Osteocyte (in vitro differentiated cells): ENCODE data around the gene DISP2. TPM values are rescaled to one million over a fixed set of nuclear protein-coding genes. Genes with fewer than 3 reads are reported as not detected.

ENCODE experiments used
- DNase-seq: peaks from one replicate; pipeline ENCODE4 v3.0.0; 2021; ENCODE audit warnings: mixed read lengths; ENCODE audit not compliant: unreplicated experiment; ENCODE audit errors: extremely low spot score
- H3K27ac Mint-ChIP-seq: one replicate; pipeline ENCODE4 v1.8.0; 2021; ENCODE audit warnings: mild to moderate bottlenecking, mixed read lengths; ENCODE audit not compliant: unreplicated experiment
- H3K27me3 Mint-ChIP-seq: one replicate; pipeline ENCODE4 v1.8.0; 2021; ENCODE audit warnings: mixed read lengths; ENCODE audit not compliant: unreplicated experiment
- H3K36me3 Mint-ChIP-seq: one replicate; pipeline ENCODE4 v1.8.0; 2021; ENCODE audit warnings: mixed read lengths; ENCODE audit not compliant: unreplicated experiment
- H3K4me1 Mint-ChIP-seq: one replicate; pipeline ENCODE4 v1.8.0; 2021; ENCODE audit warnings: mixed read lengths; ENCODE audit not compliant: unreplicated experiment
- H3K4me3 Mint-ChIP-seq: one replicate; pipeline ENCODE4 v1.8.0; 2021; ENCODE audit warnings: mild to moderate bottlenecking, moderate library complexity, mixed read lengths; ENCODE audit not compliant: unreplicated experiment
- H3K9me3 Mint-ChIP-seq: one replicate; pipeline ENCODE4 v1.8.0; 2021; ENCODE audit warnings: mixed read lengths; ENCODE audit not compliant: unreplicated experiment
- total RNA-seq: library from RNA; stranded (reverse); gene quantifications from 2 replicates; pipeline ENCODE4 v1.2.1, GENCODE V29; 2021
- TF ChIP-seq, protein P1 (sequence below): fragments of 200-600 bp; sonication (generic); IDR thresholded peaks from 2 replicates; pipeline ENCODE4 v1.5.0; 2021; ENCODE audit warnings: antibody characterized with exemption, mild to moderate bottlenecking, moderate library complexity

The DISP2 gene
- total RNA-seq, 1 donor from 2014 or later: 1.5 TPM

DNA sequence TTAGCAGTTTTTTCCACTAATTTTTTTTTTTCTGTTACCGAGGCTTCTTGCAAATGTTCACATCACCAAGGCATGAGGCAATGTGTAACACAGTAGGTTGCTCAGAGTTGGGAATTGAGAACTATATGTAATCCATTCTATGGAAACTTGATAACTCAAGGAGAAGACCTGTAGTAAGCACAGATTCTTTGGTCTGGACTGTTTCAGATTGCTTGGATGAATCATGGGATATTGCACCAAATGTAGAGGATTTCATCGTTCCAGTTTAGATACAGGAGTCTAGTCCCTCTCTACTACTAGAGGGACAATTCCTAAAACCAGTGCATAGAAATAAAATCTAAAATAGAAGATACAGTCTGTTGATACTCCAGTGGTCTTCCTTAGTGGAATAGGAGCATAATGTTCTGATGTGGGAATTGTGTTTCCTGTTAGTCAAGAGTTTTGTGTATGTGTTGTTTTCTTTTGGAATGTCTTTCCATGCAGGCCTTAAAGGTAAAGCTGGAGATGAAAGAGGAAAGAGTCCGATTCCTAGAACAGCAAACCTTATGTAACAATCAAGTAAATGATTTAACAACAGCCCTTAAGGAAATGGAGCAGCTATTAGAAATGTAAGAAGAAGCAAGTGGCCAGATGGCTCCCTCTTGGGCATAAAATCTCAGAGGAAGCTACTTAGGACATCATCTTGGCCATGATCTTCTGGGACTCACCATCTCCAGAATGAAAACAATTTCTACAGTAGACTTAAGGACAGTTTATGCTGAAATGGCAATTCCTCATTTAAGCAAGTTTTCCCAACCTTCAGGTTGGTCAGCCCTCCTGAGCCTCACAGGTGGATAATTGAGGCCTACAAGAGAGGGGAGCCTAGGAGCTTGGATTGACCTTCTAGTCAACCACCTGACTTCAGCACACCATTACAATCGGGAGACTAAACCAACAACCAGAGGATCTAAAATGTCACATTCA lies 35.2 kb downstream of the DISP2 start:
- H3K36me3 Mint-ChIP-seq: peaks cover 36% of the 10 kb centered on the region
- no peaks in the 10 kb centered on the region for H3K4me1 Mint-ChIP-seq
- no peaks in the 10 kb centered on the region for H3K27me3 Mint-ChIP-seq
- TF ChIP-seq, protein P1, sequence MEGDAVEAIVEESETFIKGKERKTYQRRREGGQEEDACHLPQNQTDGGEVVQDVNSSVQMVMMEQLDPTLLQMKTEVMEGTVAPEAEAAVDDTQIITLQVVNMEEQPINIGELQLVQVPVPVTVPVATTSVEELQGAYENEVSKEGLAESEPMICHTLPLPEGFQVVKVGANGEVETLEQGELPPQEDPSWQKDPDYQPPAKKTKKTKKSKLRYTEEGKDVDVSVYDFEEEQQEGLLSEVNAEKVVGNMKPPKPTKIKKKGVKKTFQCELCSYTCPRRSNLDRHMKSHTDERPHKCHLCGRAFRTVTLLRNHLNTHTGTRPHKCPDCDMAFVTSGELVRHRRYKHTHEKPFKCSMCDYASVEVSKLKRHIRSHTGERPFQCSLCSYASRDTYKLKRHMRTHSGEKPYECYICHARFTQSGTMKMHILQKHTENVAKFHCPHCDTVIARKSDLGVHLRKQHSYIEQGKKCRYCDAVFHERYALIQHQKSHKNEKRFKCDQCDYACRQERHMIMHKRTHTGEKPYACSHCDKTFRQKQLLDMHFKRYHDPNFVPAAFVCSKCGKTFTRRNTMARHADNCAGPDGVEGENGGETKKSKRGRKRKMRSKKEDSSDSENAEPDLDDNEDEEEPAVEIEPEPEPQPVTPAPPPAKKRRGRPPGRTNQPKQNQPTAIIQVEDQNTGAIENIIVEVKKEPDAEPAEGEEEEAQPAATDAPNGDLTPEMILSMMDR: no peak
- no peak overlapping the region for H3K27ac Mint-ChIP-seq
- no peak overlapping the region for H3K4me3 Mint-ChIP-seq
- DNase-seq: no peak
- H3K9me3 Mint-ChIP-seq: no peaks in the 10 kb centered on the region

DNA sequence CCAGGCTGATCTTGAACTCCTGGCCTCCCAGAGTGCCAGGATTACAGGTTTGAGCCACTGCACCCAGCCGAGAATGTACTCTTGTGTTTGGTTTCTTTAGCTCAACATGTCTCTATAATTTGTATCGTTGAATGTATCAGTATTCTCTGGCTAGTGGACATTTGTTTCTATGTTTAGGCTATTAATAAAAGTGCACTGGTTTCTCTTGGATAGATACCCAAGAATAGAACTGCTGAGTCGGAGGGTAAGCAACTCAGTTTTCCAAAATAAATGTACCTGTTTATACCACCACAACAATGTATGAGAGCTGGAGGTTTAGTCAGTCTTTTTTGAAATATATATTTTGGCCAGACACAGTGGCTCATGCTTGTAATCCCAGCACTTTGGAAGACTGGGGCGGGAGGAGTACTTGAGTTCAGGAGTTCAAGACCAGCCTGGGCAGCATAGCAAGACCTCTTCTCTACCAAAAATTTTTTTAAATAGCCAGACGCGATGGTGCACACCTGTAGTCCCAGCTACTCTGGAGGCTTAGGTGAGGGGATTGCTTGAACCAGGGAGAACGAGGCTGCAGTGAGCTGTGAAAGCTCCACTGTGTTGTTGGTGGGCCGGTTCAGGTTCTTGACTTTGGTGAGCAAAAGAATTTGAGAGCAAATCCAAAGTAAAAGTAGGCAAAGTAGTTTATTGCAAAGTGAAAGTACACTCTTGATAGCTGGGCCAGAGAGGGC lies 39.8 kb downstream of the DISP2 start:
- Mint-ChIP-seq H3K4me3 (no peak overlapping the region), H3K27ac (no peak overlapping the region), H3K9me3 (no peaks in the 10 kb centered on the region), H3K36me3 (peaks cover 16% of the 10 kb centered on the region), H3K27me3 (no peaks in the 10 kb centered on the region), H3K4me1 (no peaks in the 10 kb centered on the region)
- TF ChIP-seq, protein P1: no peak
- DNase-seq: no peak

DNA sequence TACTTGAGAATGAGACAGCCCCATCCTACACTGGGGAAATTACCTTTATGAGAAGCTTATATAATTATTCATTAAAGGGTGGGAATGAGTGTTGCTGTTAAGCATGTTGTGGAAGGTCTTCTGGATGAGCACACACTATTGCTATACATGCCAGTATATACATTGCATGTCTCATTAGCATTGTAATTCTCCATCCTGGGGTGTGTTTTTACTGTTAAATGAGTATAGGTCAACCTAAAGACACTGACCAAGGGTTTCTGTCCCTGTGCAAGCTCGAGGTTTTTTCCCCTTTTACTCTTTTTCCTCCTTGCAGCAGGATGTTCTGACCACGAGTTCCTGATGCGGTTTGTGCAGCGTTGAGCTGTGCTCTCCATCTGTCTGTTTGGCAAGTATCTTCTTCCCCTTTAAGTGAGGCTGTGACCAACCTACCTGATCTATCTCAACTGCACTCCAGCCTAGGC lies 40.4 kb downstream of the DISP2 start:
- H3K4me3 Mint-ChIP-seq: no peak overlapping the region
- DNase-seq: no peak
- no peaks in the 10 kb centered on the region for H3K27me3 Mint-ChIP-seq
- H3K4me1 Mint-ChIP-seq: no peaks in the 10 kb centered on the region
- TF ChIP-seq, protein P1: no peak
- peaks cover 10% of the 10 kb centered on the region for H3K36me3 Mint-ChIP-seq
- H3K27ac Mint-ChIP-seq: no peak overlapping the region
- H3K9me3 Mint-ChIP-seq: no peaks in the 10 kb centered on the region

DNA sequence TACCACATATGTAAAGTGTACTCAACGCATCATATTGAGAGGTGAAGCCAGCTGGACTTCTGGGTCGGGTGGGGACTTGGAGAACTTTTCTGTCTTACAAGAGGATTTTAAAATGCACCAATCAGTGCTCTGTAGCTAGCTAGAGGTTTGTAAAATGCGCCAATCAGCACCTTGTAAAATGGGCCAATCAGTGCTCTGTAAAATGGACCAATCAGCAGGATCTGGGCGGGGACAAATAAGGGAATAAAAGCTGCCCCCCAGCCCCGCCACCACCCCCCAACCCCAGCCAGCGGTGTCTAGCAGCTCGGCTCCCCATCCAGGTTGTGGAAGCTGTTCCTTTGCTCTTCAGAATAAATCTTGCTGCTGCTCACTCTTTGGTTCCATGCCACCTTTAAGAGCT lies 41.4 kb downstream of the DISP2 start:
- H3K36me3 Mint-ChIP-seq: peaks cover 4% of the 10 kb centered on the region
- H3K27ac Mint-ChIP-seq: no peak overlapping the region
- no peaks in the 10 kb centered on the region for H3K4me1 Mint-ChIP-seq
- H3K4me3 Mint-ChIP-seq: no peak overlapping the region
- DNase-seq: no peak
- H3K27me3 Mint-ChIP-seq: no peaks in the 10 kb centered on the region
- H3K9me3 Mint-ChIP-seq: no peaks in the 10 kb centered on the region
- TF ChIP-seq, protein P1: no peak
